Brain microvascular endothelial cell (primary cell): ENCODE measurements around the gene CNTNAP3.
"Not testable (repeated sequence)": the region's sequence is repeated elsewhere in the genome, so short reads cannot be mapped to it uniquely, and the experiment has no call there.

Experiments used
- DNase-seq: peaks from one replicate; pipeline ENCODE4 v3.0.0-alpha.2; 2020
- H3K27ac ChIP-seq: fragments of 250-450 bp; sonication (Bioruptor Pico); 2 replicates; pipeline ENCODE4 v1.5.1; 2020; ENCODE audit warnings: mild to moderate bottlenecking, moderate library complexity
- H3K27me3 ChIP-seq: fragments of 250-450 bp; sonication (Bioruptor Pico); replicated peaks from 2 replicates; pipeline ENCODE4 v1.5.1; 2020; ENCODE audit warnings: mild to moderate bottlenecking
- H3K36me3 ChIP-seq: fragments of 250-450 bp; sonication (Bioruptor Pico); replicated peaks from 2 replicates; pipeline ENCODE4 v1.5.1; 2020; ENCODE audit warnings: mild to moderate bottlenecking
- H3K4me3 ChIP-seq: 2 replicates; pipeline ENCODE4 v1.5.1; 2011; ENCODE audit warnings: low read depth, mild to moderate bottlenecking, control low read depth, low read length, moderate library complexity
- in situ Hi-C: cut with HindIII; loops from 2 replicates; pipeline ENCODE4 v1.10.0; 2017; ENCODE audit warnings: low sequenced_read_pairs, low pct_ligation_motif_present

CNTNAP3 gene

GRCh38 chr9:39041774-39042173 is 246.2 kb downstream of the CNTNAP3 start:
- H3K4me3 ChIP-seq, H3K27me3 ChIP-seq, H3K27ac ChIP-seq, DNase-seq, in situ Hi-C loops, H3K36me3 ChIP-seq: not testable (repeated sequence)

GRCh38 chr9:39039148-39039547 is 248.8 kb downstream of the CNTNAP3 start:
- H3K4me3 ChIP-seq, DNase-seq, H3K27ac ChIP-seq, in situ Hi-C loops, H3K36me3 ChIP-seq, H3K27me3 ChIP-seq: not testable (repeated sequence)

DNA sequence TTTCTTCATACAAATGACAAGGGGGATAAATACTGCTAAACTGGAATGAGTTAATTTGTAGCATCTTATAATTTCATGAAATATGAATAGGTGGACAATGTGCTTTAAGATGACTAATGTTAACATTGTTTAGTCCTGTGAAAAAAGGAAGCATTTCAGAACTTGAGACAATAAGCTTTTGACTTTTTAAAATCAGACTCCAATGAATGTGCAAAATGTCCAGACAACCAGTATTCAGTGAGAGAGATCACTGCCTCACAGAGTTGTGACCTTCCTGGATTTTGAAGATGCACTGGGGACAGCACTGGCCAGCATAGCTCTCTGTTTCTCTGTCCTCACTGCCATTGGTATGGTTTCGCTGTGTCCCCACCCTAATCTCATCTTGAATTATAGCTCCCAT is 249.7 kb downstream of the CNTNAP3 start:
- H3K36me3 ChIP-seq, H3K27me3 ChIP-seq, H3K4me3 ChIP-seq, H3K27ac ChIP-seq, DNase-seq, in situ Hi-C loops: not testable (repeated sequence)

GRCh38 chr9:39033849-39034248 is 254.1 kb downstream of the CNTNAP3 start:
- in situ Hi-C loops, H3K27me3 ChIP-seq, DNase-seq, H3K4me3 ChIP-seq, H3K27ac ChIP-seq, H3K36me3 ChIP-seq: not testable (repeated sequence)

- H3K27me3 ChIP-seq, DNase-seq, H3K27ac ChIP-seq, H3K4me3 ChIP-seq, H3K36me3 ChIP-seq, in situ Hi-C loops: not testable (repeated sequence)
These were observed 257.6 kb downstream of the CNTNAP3 start for GRCh38 chr9:39030204-39031019.

DNA sequence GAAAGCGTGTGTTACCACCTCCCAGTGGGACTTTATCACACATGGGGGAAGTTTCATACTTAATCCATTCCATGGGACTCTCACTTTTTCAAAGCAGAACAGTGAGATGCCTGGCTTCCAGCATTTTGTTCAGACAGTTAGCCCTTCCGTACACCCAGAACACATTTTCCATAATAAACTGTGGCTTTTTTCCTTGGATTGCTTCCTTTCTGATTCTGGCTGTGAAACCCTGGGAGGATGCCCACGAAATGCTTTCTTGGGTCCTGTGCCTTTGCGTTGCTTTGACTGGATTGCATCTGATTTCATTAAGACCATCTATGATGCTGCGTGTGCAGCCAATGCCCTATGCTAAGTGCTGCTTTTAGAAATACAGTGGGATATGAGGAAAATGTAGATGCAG is 259.1 kb downstream of the CNTNAP3 start:
- H3K4me3 ChIP-seq, H3K27me3 ChIP-seq, H3K36me3 ChIP-seq, DNase-seq, H3K27ac ChIP-seq, in situ Hi-C loops: not testable (repeated sequence)

GRCh38 chr9:39028168-39028567 is 259.8 kb downstream of the CNTNAP3 start:
- H3K27ac ChIP-seq, H3K27me3 ChIP-seq, H3K36me3 ChIP-seq, H3K4me3 ChIP-seq, in situ Hi-C loops, DNase-seq: not testable (repeated sequence)

DNA sequence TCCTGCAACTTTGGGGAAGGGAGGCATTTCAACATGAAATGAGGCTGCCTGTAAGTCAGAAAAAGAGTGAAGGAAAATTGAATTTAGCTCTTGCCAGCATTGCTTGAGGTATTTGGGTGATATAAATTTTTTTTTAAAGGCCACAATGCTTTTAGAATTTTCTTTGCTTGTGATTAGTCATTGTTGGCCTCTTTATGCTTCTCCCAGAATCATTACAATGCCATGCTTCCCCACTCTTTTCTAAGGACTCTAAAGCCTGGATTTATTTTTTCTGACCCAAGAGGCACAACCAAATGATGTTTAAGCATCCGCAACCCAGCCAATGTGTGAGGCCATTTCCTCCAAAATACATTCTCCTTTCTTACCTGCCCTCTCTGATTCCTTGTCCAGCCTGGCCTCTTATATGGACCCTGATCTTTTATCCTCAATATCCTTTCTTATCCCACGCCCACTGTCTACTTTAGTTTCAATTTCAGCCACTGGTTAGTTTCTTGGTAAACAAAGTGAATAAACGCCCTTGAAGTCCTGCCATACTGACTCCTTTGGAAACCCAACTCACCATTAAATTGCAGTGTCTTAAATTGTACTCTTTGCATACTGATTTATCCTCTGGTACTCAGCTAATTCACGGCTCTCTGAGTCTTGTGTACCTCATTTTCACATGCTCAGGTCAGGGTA is 261.9 kb downstream of the CNTNAP3 start:
- in situ Hi-C loops, H3K27me3 ChIP-seq, H3K36me3 ChIP-seq, H3K4me3 ChIP-seq, H3K27ac ChIP-seq, DNase-seq: not testable (repeated sequence)
